Measurements from ENCODE around the gene SLC16A6. TPM values are rescaled to one million over a fixed set of nuclear protein-coding genes. Genes with fewer than 3 reads are reported as not detected.
"Not testable (repeated sequence)": the region's sequence is repeated elsewhere in the genome, so short reads cannot be mapped to it uniquely, and the experiment has no call there.

Gene SLC16A6
- total and polyA plus RNA-seq, 9 donors = 0.12 to 11.3 (median 1.1) TPM

DNA sequence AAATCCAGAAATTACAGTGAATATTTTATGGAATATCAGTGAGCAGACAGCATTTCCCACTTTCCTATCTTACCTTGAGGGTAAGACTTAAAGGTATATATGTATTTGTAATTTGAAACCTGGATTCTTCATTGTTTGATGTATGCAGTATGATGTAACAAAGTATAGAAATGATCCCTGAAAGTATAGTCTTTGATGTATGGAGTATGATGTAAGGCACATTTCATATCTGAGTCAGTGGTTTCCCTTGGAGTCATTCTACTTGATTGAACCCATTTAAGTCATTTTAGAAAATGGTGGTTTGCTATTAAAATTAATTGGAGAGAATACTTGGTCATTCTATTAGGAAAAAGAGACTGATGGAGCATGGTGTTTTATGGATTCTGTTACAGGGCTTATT, 33.0 kb downstream of the SLC16A6 start:
- no peaks in the 10 kb centered on the region for H3K9me3 ChIP-seq
- no peaks in the 10 kb centered on the region for H3K36me3 ChIP-seq
- no peak for DNase-seq
- H3K27me3 ChIP-seq = no peaks in the 10 kb centered on the region
- intact Hi-C loops (cut with DNase I) = no loop called here
- H3K4me1 ChIP-seq (ENCODE audit: insufficient read depth) = no peaks in the 10 kb centered on the region
- TF ChIP-seq EP300 (IDR thresholded peaks at IDR 0.05) = no peak
- TF ChIP-seq, protein P1, sequence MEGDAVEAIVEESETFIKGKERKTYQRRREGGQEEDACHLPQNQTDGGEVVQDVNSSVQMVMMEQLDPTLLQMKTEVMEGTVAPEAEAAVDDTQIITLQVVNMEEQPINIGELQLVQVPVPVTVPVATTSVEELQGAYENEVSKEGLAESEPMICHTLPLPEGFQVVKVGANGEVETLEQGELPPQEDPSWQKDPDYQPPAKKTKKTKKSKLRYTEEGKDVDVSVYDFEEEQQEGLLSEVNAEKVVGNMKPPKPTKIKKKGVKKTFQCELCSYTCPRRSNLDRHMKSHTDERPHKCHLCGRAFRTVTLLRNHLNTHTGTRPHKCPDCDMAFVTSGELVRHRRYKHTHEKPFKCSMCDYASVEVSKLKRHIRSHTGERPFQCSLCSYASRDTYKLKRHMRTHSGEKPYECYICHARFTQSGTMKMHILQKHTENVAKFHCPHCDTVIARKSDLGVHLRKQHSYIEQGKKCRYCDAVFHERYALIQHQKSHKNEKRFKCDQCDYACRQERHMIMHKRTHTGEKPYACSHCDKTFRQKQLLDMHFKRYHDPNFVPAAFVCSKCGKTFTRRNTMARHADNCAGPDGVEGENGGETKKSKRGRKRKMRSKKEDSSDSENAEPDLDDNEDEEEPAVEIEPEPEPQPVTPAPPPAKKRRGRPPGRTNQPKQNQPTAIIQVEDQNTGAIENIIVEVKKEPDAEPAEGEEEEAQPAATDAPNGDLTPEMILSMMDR (IDR thresholded peaks at IDR 0.05) = no peak
- TF ChIP-seq POLR2A (IDR thresholded peaks at IDR 0.05) = no peak
- no peak overlapping the region for H3K4me3 ChIP-seq
- no peak overlapping the region for H3K27ac ChIP-seq

DNA sequence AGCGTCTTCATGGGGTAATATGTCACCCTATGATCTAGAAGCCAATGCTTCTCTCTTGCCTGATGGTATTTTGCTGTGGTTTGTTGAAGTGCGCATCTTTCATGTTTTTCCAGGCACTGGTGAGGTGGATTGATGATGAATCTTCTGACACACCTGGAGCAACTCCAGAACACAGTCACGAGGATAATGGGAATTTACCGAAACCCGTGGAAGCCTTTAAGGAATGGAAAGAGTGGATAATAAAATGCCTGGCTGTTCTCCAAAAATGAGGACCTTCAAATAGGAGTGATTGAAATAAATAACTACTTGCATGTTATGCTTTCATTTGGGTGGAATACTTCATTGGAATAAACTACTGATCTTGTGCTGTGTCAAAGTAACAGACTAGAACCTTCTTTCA, 34.2 kb downstream of the SLC16A6 start:
- 64 to 65% (median 65%) methylated on average over 5 of the region's 5 CpGs for WGBS, 3 donors

DNA sequence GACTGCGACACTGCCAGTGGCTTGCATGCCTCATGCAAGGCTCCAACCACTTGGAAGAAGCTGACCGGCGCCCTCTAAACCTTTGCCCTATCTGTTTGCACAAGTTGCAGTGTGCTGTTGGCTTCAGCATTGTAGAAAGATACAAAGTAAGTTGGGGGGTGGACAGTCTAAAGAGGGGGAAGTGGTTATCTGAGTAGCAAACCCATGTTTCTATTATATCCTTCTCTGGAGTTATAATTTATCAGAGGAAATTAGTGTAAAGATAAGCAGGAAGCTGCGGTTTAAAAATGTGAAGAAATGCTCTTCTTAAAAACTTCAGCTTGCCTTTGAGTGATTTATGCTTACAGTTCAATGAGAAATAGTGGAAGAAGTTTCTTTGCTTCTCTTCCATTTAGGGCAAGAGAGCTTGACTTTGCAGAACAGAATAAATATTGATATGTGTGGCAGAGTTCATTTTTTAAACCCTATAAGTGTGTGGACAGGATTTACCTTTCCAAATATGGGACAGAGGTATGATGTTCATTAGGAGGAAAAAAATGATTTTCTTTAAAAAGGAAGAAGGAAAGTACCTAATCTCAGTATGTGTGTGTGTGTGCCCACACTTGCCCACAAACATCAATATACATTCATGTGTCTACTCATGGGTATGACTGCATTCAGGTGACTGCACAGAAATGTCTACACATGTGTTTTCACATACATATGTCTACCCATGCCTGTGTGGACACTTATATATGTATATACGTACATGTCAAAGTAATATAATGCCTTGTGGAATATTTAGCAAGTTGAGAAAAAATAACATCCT, 35.0 kb downstream of the SLC16A6 start:
- Histone ChIP-seq H3K4me3 (no peak overlapping the region), H3K4me1 (ENCODE audit: insufficient read depth) (no peaks in the 10 kb centered on the region), H3K27ac (no peak overlapping the region), H3K36me3 (no peaks in the 10 kb centered on the region), H3K27me3 (no peaks in the 10 kb centered on the region), H3K9me3 (no peaks in the 10 kb centered on the region)
- intact Hi-C loops (cut with DNase I) = no loop called here
- TF ChIP-seq POLR2A (IDR thresholded peaks at IDR 0.05) (no peak), EP300 (IDR thresholded peaks at IDR 0.05) (no peak)
- TF ChIP-seq, protein P1 (IDR thresholded peaks at IDR 0.05) = no peak
- 77 to 83% (median 78%) methylated on average over 5 of the region's 5 CpGs for WGBS, 3 donors
- no peak for DNase-seq

More for the DNA sequence above, 34.2 kb downstream of the SLC16A6 start:
- H3K4me3 ChIP-seq; H3K27me3 ChIP-seq; H3K27ac ChIP-seq; H3K36me3 ChIP-seq; DNase-seq; intact Hi-C loops (cut with DNase I); H3K4me1 ChIP-seq (ENCODE audit: insufficient read depth); H3K9me3 ChIP-seq: not testable (repeated sequence)

DNA sequence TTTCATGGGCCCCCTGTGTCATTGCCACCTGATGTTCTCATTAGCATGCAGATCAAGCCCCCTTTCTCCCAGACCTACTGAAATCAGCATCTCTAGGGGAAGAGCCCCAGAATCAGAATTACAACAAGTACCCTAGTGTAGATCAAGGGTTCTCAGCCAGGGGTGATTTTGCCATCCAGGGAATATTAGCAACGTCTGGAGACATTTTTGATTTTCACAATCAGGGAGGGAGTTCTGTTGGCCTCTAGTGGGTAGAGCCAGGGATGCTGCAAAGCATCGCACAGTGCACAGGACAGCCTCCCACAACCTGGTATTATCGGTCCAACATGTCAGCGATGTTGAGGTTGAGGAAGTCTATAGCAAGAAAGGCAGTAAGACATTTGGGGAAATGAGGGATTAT, 35.8 kb downstream of the SLC16A6 start:
- no peak for DNase-seq
- TF ChIP-seq POLR2A (IDR thresholded peaks at IDR 0.05) (no peak), EP300 (IDR thresholded peaks at IDR 0.05) (no peak)
- TF ChIP-seq, protein P1 (IDR thresholded peaks at IDR 0.05) = no peak
- H3K4me3 ChIP-seq = no peak overlapping the region
- H3K27ac ChIP-seq = no peak overlapping the region
- H3K27me3 ChIP-seq = no peaks in the 10 kb centered on the region
- WGBS, 3 donors = 82 to 87% (median 86%) methylated on average over 4 of the region's 4 CpGs
- H3K9me3 ChIP-seq = no peaks in the 10 kb centered on the region
- H3K36me3 ChIP-seq = no peaks in the 10 kb centered on the region
- intact Hi-C loops (cut with DNase I) = no loop called here
- no peaks in the 10 kb centered on the region for H3K4me1 ChIP-seq (ENCODE audit: insufficient read depth)

DNA sequence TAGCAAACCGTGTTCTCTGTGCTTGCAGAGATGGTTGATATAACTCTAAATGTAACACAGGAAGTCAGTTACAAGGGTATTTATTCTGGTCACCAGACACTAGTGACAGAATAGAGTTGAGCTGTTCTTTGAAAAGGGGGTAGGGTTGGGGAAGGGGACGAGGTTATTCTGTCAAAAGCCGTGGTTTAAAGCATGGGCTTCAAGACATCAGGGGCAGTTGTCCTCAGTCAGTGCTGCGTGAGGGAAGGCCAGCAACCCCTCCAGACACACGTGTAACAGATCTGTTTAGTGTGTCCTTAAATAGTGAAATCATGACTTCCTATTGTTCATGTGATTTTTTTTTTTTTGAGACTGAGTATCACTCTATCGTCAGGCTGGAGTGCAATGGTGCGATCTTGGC, 37.5 kb downstream of the SLC16A6 start:
- H3K27me3 ChIP-seq; H3K4me1 ChIP-seq (ENCODE audit: insufficient read depth); H3K4me3 ChIP-seq; intact Hi-C loops (cut with DNase I); DNase-seq; H3K27ac ChIP-seq; H3K9me3 ChIP-seq; H3K36me3 ChIP-seq: not testable (repeated sequence)
- 86 to 88% (median 86%) methylated on average over 7 of the region's 7 CpGs for WGBS, 3 donors
